Measurements from ENCODE around the gene RAB11FIP3.
"Not testable (repeated sequence)": the region's sequence is repeated elsewhere in the genome, so short reads cannot be mapped to it uniquely, and the experiment has no call there.

Gene RAB11FIP3

GRCh38 chr16:396199-396598 is 29.2 kb upstream of the RAB11FIP3 start:
- DNase-seq: no peak

GRCh38 chr16:396605-397004 is 28.8 kb upstream of the RAB11FIP3 start:
- DNase-seq: peak; percentile 48

- DNase-seq: peak; percentile 44
Observed at GRCh38 chr16:397135-397661, 28.3 kb upstream of the RAB11FIP3 start, which contains the start of gene NME4. NME4 (plus strand) TSS chr16:397199; CDS start chr16:397223, 24 bp downstream.

- DNase-seq: no peak
Observed at GRCh38 chr16:397736-398332, 27.6 kb upstream of the RAB11FIP3 start.

- no peak for DNase-seq
Observed at GRCh38 chr16:398561-399339, 26.7 kb upstream of the RAB11FIP3 start.

- DNase-seq: no peak
Observed at GRCh38 chr16:399340-400019, 26.0 kb upstream of the RAB11FIP3 start.

- no peak for DNase-seq
Observed at GRCh38 chr16:400061-400591, 25.3 kb upstream of the RAB11FIP3 start.

GRCh38 chr16:401468-402348 is 23.7 kb upstream of the RAB11FIP3 start, which contains the start of gene DECR2:
DECR2 (plus strand) TSS chr16:401885; CDS start chr16:401964, 79 bp downstream.
- DNase-seq: peak; percentile 82

- no peak for DNase-seq
Observed at GRCh38 chr16:404971-405486, 20.4 kb upstream of the RAB11FIP3 start.

GRCh38 chr16:405548-406506 is 19.6 kb upstream of the RAB11FIP3 start:
- no peak for DNase-seq

GRCh38 chr16:407253-407652 is 18.2 kb upstream of the RAB11FIP3 start:
- DNase-seq: no peak

- no peak for DNase-seq
Observed at GRCh38 chr16:410516-411178, 14.8 kb upstream of the RAB11FIP3 start.

GRCh38 chr16:411576-412265 is 13.7 kb upstream of the RAB11FIP3 start:
- DNase-seq: no peak

GRCh38 chr16:414395-415169 is 10.9 kb upstream of the RAB11FIP3 start:
- DNase-seq: no peak

GRCh38 chr16:415170-415498 is 10.3 kb upstream of the RAB11FIP3 start:
- not testable (repeated sequence) for DNase-seq

GRCh38 chr16:422179-422578 is 3.3 kb upstream of the RAB11FIP3 start:
- not testable (repeated sequence) for DNase-seq

- DNase-seq: no peak
Observed at GRCh38 chr16:424033-424622, 1.3 kb upstream of the RAB11FIP3 start.

GRCh38 chr16:424623-425081 is 797 bp upstream of the RAB11FIP3 start:
- no peak for DNase-seq
